Brain microvascular endothelial cell (primary cell): ENCODE measurements around the gene SIK3.

Source experiments
- DNase-seq: peaks from one replicate; pipeline ENCODE4 v3.0.0-alpha.2; 2020
- H3K27ac ChIP-seq: fragments of 250-450 bp; sonication (Bioruptor Pico); 2 replicates; pipeline ENCODE4 v1.5.1; 2020; ENCODE audit warnings: mild to moderate bottlenecking, moderate library complexity
- H3K27me3 ChIP-seq: fragments of 250-450 bp; sonication (Bioruptor Pico); replicated peaks from 2 replicates; pipeline ENCODE4 v1.5.1; 2020; ENCODE audit warnings: mild to moderate bottlenecking
- H3K36me3 ChIP-seq: fragments of 250-450 bp; sonication (Bioruptor Pico); replicated peaks from 2 replicates; pipeline ENCODE4 v1.5.1; 2020; ENCODE audit warnings: mild to moderate bottlenecking
- H3K4me3 ChIP-seq: 2 replicates; pipeline ENCODE4 v1.5.1; 2011; ENCODE audit warnings: low read depth, mild to moderate bottlenecking, control low read depth, low read length, moderate library complexity
- CTCF ChIP-seq: IDR thresholded peaks from 2 replicates; pipeline ENCODE4 v1.5.1; 2011; ENCODE audit warnings: low read depth, mild to moderate bottlenecking, moderate library complexity, low read length, control low read depth, inconsistent platforms; ENCODE audit errors: missing control alignments
- in situ Hi-C: cut with HindIII; loops from 2 replicates; pipeline ENCODE4 v1.10.0; 2017; ENCODE audit warnings: low sequenced_read_pairs, low pct_ligation_motif_present

Gene SIK3

GRCh38 chr11:116852261-116853031 is 245.8 kb downstream of the SIK3 start:
- Histone ChIP-seq H3K27me3 (no peaks in the 10 kb centered on the region), H3K27ac (peak overlapping the region; percentile 65), H3K4me3 (no peak overlapping the region), H3K36me3 (no peaks in the 10 kb centered on the region)
- no peak for DNase-seq
- no peak for TF ChIP-seq CTCF
- in situ Hi-C loops: no loop called here

GRCh38 chr11:116851626-116852025 is 246.6 kb downstream of the SIK3 start:
- Histone ChIP-seq H3K4me3 (no peak overlapping the region), H3K27ac (no peak overlapping the region), H3K27me3 (no peaks in the 10 kb centered on the region), H3K36me3 (peaks cover 2% of the 10 kb centered on the region)
- no peak for DNase-seq
- no peak for TF ChIP-seq CTCF
- in situ Hi-C loops: no loop called here

GRCh38 chr11:116849486-116849885 is 248.7 kb downstream of the SIK3 start:
- in situ Hi-C loops: no loop called here
- no peak overlapping the region for H3K4me3 ChIP-seq
- DNase-seq: no peak
- H3K36me3 ChIP-seq: peaks cover 10% of the 10 kb centered on the region
- no peak for TF ChIP-seq CTCF
- no peaks in the 10 kb centered on the region for H3K27me3 ChIP-seq
- H3K27ac ChIP-seq: no peak overlapping the region

- peaks cover 10% of the 10 kb centered on the region for H3K36me3 ChIP-seq
- no peaks in the 10 kb centered on the region for H3K27me3 ChIP-seq
- in situ Hi-C loops: no loop called here
- TF ChIP-seq CTCF: no peak
- no peak for DNase-seq
- H3K27ac ChIP-seq: no peak overlapping the region
- no peak overlapping the region for H3K4me3 ChIP-seq
Measured at GRCh38 chr11:116849060-116849459, 249.2 kb downstream of the SIK3 start.

- H3K36me3 ChIP-seq: peaks cover 10% of the 10 kb centered on the region
- DNase-seq: no peak
- no peak overlapping the region for H3K27ac ChIP-seq
- H3K27me3 ChIP-seq: no peaks in the 10 kb centered on the region
- no peak for TF ChIP-seq CTCF
- no peak overlapping the region for H3K4me3 ChIP-seq
- in situ Hi-C loops: no loop called here
Measured at GRCh38 chr11:116847612-116848011, 250.6 kb downstream of the SIK3 start.

- no peaks in the 10 kb centered on the region for H3K27me3 ChIP-seq
- peaks cover 10% of the 10 kb centered on the region for H3K36me3 ChIP-seq
- TF ChIP-seq CTCF: no peak
- in situ Hi-C loops: no loop called here
- H3K27ac ChIP-seq: no peak overlapping the region
- no peak overlapping the region for H3K4me3 ChIP-seq
- no peak for DNase-seq
Measured at GRCh38 chr11:116844722-116845121, 253.5 kb downstream of the SIK3 start.
